Lower lobe of right lung (tissue), 2 donors: ENCODE results near the gene KRT80. TPM values are rescaled to one million over a fixed set of nuclear protein-coding genes. Genes with fewer than 3 reads are reported as not detected.
"Not testable (repeated sequence)": the region's sequence is repeated elsewhere in the genome, so short reads cannot be mapped to it uniquely, and the experiment has no call there.

Experiments
- ATAC-seq, 2 donors: fragments of 200-7000 bp; cut with Tn5 transposase; one replicate each; pipeline ENCODE4 v1.9.1; 2020 to 2022; ENCODE audit warnings: mild to moderate bottlenecking in 2 of 2, moderate library complexity in 2 of 2
- DNase-seq: peaks from one replicate; pipeline ENCODE4 v3.0.0-alpha.2; 2020
- H3K27ac ChIP-seq: fragments of 200-600 bp; one replicate; pipeline ENCODE4 v1.8.0; 2022
- H3K27me3 ChIP-seq: fragments of 200-600 bp; one replicate; pipeline ENCODE4 v1.8.0; 2022; ENCODE audit warnings: low read depth
- H3K36me3 ChIP-seq: fragments of 200-600 bp; one replicate; pipeline ENCODE4 v1.8.0; 2022; ENCODE audit warnings: mild to moderate bottlenecking
- H3K4me1 ChIP-seq: fragments of 200-600 bp; one replicate; pipeline ENCODE4 v1.8.0; 2022
- H3K4me3 ChIP-seq: fragments of 200-600 bp; one replicate; pipeline ENCODE4 v1.8.0; 2022; ENCODE audit warnings: mild to moderate bottlenecking
- H3K9me3 ChIP-seq: fragments of 200-600 bp; one replicate; pipeline ENCODE4 v1.8.0; 2022
- CTCF ChIP-seq: fragments of 200-600 bp; IDR thresholded peaks from one replicate; pipeline ENCODE4 v1.8.0; 2022; ENCODE audit warnings: antibody characterized with exemption, mild to moderate bottlenecking
- intact Hi-C: fragments of 100-400 bp; cut with DNase I; formaldehyde crosslinking; loops from one replicate; pipeline ENCODE4 v1.11.0; 2022
- long read RNA-seq: library from polyadenylated mRNA; unstranded; transcript quantifications from one replicate; pipeline ENCODE4 v2.0.0, GENCODE V29; 2021
- total RNA-seq: library from RNA; stranded (reverse); fragmentation: NEBNext Ultra II Directional; extraction: Animal tissue kit (Norgen Biotek cat#: 25700); gene quantifications from one replicate; pipeline ENCODE4 v1.2.1, GENCODE V29; 2021
- donor health status: DM: no; HTN: yes; CAD: no; lungs with severe emphysema.

Gene KRT80
- 3.0 TPM for total RNA-seq
- long read RNA-seq, partial matches to known transcripts, result 1 of 4 reads
- long read RNA-seq, other reads (novel, unspliced or antisense), result 2 of 4 reads

DNA sequence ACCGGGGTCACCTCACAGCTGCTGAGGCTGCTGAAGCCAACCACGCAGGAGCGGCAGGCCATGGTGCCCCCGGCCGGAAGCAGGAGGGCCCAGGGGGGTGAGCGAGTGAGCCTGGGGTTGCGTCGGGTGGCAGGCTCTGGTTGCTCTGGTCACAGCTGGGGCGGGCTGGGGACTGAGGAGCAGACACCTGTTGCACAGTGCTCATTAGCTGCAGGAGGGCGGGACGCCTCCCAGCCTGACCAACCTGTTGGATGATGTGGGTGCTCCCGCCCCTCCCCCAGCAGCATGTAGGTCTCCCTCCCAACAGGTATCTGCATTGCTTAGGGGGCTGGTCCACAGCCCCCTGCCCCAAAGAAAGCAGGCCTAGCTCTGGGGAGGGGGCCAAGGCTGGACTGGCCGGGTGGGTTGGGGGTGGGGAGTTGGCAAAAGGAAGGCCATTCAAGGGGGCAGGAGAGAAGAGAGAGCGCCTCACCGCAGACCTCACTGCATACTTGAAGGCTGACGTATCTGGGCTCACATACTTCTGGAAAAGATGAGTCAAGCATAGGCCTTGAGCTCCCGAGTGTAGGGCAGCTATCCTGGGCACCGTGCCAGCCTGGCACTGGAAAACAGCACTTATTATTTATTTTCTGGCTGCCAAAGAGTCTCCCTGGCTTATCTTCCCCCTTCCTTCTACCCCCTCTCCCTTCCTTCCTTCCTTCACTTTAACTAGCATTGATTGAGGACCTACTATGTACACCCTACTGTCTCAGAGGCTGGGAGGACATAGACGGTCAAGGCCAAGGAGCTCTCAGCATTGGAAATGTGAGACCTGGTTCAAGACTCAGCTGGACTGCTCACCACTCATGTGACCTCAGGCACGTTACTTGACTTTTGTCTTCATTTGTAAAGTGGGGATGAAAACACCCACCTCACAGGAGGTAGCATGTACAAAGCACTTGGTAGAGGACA lies at the start of gene KRT80:
Gene KRT80 (minus strand): TSS at position 174 of the 951 bp plus-strand sequence. CDS start 112 bp downstream, at position 62.
- no peaks in the 10 kb centered on the region for H3K9me3 ChIP-seq
- peak; percentile 88 to 92 for ATAC-seq

DNA sequence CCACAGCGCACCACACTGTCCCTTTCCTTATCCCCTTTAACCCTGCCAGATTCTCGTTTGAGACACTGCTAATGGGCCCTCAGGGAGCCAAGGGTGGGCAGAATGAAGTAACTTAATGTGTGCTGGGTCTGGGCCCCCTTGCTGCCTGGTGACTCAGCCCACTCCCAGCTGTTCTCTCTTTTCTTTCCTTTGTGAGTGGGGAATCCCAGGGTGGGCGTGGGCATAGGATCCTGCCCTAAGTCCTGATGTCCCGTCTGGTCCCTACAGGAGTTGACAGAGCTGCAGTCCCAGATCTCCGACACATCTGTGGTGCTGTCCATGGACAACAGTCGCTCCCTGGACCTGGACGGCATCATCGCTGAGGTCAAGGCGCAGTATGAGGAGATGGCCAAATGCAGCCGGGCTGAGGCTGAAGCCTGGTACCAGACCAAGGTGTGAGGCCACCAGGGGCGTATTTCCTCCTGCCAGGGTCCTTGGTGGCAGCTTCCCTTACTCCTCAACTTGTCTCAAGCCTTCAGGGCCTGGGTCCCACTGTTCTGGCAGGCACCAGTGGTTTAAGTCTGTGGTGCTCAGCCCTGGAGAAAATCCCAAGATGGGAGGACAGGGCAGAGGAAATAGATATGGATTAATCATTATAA lies 49.5 kb upstream of the KRT80 start:
- Histone ChIP-seq H3K4me3 (no peak overlapping the region), H3K27ac (no peak overlapping the region), H3K36me3 (peaks cover 10% of the 10 kb centered on the region), H3K9me3 (no peaks in the 10 kb centered on the region), H3K4me1 (peaks cover 44% of the 10 kb centered on the region), H3K27me3 (no peaks in the 10 kb centered on the region)
- no peak for TF ChIP-seq CTCF
- intact Hi-C loops, result no loop called here
- DNase-seq, result no peak
- ATAC-seq, result no peak

More for the DNA sequence above, at the start of gene KRT80:
- H3K36me3 ChIP-seq, result no peaks in the 10 kb centered on the region
- no peak within 1 kb of the TSS for H3K4me3 ChIP-seq
- no peaks in the 10 kb centered on the region for H3K27me3 ChIP-seq
- peak; percentile 87 for DNase-seq
- intact Hi-C loops, result no loop called here
- peaks cover 52% of the 10 kb centered on the region for H3K4me1 ChIP-seq
- no peak for TF ChIP-seq CTCF
- H3K27ac ChIP-seq, result peak within 1 kb of the TSS; percentile 75

DNA sequence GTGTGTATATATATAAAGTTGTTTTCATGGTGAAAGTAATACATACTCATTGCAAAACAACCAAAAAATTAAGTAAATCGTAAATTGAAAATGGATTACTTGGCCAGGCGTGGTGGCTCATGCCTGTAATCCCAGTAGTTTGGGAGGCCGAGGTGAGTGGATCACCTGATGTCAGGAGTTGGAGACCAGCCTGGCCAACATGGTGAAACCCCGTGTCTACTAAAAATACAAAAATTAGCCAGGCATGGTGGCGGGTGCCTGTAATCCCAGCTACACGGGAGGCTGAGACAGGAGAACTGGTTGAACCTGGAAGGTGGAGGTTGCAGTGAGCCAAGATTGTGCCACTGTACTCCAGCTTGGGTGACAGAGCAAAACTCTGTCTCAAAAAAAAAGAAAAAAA lies 48.4 kb upstream of the KRT80 start:
- ATAC-seq, H3K4me3 ChIP-seq, intact Hi-C loops, H3K27me3 ChIP-seq, DNase-seq, H3K9me3 ChIP-seq, H3K27ac ChIP-seq: not testable (repeated sequence)
- peaks cover 40% of the 10 kb centered on the region for H3K4me1 ChIP-seq
- peaks cover 10% of the 10 kb centered on the region for H3K36me3 ChIP-seq

- H3K27ac ChIP-seq, result peak overlapping the region; percentile 49
Observed at GRCh38 chr12:52239767-52240166, 48.0 kb upstream of the KRT80 start.

GRCh38 chr12:52238916-52239646 lies 47.3 kb upstream of the KRT80 start:
- H3K4me1 ChIP-seq, result peaks cover 32% of the 10 kb centered on the region
- peak overlapping the region; percentile 49 for H3K27ac ChIP-seq
- ATAC-seq, result peak; percentile 4 to 6

More at GRCh38 chr12:52239767-52240166, 48.0 kb upstream of the KRT80 start:
- Histone ChIP-seq H3K4me1 (peaks cover 39% of the 10 kb centered on the region), H3K9me3 (no peaks in the 10 kb centered on the region), H3K27me3 (no peaks in the 10 kb centered on the region), H3K4me3 (no peak overlapping the region), H3K36me3 (peaks cover 10% of the 10 kb centered on the region)
- intact Hi-C loops, result no loop called here
- ATAC-seq, result no peak
- TF ChIP-seq CTCF, result no peak
- no peak for DNase-seq

More at GRCh38 chr12:52238916-52239646, 47.3 kb upstream of the KRT80 start:
- no peak for TF ChIP-seq CTCF
- Histone ChIP-seq H3K4me3 (no peak overlapping the region), H3K27me3 (peaks cover 2% of the 10 kb centered on the region), H3K36me3 (peaks cover 10% of the 10 kb centered on the region), H3K9me3 (no peaks in the 10 kb centered on the region)
- intact Hi-C loops, result no loop called here
- DNase-seq, result no peak
